NCI-H2227 (cell line): ENCODE data around the gene DIP2B.

ENCODE experiments used
- DNase-seq: peaks from one replicate; lab custom pipeline; 2025; ENCODE audit not compliant: unreplicated experiment; lab: John Stamatoyannopoulos, UW

Gene DIP2B, protein sequence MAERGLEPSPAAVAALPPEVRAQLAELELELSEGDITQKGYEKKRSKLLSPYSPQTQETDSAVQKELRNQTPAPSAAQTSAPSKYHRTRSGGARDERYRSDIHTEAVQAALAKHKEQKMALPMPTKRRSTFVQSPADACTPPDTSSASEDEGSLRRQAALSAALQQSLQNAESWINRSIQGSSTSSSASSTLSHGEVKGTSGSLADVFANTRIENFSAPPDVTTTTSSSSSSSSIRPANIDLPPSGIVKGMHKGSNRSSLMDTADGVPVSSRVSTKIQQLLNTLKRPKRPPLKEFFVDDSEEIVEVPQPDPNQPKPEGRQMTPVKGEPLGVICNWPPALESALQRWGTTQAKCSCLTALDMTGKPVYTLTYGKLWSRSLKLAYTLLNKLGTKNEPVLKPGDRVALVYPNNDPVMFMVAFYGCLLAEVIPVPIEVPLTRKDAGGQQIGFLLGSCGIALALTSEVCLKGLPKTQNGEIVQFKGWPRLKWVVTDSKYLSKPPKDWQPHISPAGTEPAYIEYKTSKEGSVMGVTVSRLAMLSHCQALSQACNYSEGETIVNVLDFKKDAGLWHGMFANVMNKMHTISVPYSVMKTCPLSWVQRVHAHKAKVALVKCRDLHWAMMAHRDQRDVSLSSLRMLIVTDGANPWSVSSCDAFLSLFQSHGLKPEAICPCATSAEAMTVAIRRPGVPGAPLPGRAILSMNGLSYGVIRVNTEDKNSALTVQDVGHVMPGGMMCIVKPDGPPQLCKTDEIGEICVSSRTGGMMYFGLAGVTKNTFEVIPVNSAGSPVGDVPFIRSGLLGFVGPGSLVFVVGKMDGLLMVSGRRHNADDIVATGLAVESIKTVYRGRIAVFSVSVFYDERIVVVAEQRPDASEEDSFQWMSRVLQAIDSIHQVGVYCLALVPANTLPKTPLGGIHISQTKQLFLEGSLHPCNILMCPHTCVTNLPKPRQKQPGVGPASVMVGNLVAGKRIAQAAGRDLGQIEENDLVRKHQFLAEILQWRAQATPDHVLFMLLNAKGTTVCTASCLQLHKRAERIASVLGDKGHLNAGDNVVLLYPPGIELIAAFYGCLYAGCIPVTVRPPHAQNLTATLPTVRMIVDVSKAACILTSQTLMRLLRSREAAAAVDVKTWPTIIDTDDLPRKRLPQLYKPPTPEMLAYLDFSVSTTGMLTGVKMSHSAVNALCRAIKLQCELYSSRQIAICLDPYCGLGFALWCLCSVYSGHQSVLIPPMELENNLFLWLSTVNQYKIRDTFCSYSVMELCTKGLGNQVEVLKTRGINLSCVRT (N-terminal part only)

DNA sequence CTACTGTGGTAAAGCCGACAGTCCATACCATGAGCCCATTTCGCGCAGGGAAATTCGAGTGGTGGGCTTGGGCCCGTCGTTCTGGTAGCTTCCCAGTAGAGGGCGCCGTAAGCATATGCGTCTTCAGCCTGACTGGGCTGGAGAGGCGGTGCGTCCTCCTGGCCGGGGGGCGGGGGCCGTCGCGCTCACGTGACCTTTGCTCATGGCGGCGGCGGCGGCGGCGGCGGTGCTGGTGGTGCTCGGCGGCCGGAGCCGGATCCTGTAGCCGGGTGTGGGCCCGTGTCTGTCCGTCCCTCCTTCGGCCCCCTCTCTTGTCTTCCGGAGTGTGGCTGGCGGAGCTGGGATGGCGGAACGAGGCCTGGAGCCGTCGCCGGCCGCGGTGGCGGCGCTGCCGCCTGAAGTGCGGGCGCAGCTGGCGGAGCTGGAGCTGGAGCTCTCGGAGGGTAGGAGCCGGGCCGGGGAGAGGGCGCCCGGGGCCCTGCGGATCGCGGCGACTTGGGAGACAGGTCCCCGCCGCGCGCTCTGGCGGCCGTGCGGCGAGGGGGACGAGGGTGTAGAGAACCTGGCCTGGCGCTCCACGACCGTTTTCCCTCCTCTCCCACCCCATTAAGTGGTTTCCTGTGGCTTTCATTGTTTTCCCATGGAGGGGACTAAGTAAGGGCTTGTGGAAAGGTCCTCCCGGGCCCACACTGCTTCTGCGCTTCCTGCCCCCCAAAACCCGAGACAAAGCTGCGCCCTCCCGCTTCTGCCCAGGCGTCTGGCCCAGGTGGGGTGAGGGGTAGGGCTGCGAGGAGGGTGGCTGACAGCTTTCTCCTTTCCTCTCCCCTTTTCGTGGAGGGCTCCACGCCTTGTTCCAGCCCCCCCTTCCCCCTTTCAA lies at the start of gene DIP2B:
Gene DIP2B (plus strand): TSS at position 188 of the 877 bp plus-strand sequence. CDS start 156 bp downstream, at position 344.
- DNase-seq: peak; percentile 92

DNA sequence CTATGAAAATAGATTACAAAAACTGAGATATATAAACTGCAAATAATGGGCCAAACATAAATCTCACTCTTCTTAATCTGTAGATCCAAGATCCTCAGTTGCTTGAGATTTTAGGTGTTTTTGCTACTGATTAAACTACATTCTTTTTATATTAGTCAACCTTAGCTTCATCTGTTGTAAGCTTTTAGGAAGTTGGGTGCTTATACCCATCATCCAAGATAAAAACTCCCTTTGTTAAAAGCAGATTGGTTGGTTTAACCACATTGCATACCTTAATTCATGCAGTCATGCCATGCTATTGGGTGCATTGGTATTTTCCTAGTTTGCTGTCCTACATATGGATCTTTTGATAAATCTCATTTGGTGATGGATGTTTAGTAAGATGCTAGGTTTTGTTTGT lies 46.2 kb upstream of the DIP2B start:
- no peak for DNase-seq

DNA sequence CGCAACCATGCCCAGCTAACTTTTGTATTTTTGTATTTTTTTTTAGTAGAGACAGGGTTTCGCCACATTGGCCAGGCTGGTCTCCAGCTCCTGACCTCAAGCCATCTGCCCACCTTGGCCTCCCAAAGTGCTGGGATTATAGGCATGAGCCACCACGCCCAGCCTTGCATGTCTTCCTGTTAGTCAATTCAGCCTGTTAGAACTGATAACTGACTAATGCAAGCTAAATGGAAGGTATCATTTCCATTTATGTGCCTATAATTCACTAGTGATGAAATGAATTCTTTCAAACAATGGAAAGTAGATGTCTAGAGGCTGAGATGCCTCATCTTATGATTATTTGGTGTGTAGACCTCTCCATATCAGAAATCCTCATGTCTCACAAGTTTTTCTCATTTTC lies 37.3 kb upstream of the DIP2B start:
- DNase-seq: no peak

DNA sequence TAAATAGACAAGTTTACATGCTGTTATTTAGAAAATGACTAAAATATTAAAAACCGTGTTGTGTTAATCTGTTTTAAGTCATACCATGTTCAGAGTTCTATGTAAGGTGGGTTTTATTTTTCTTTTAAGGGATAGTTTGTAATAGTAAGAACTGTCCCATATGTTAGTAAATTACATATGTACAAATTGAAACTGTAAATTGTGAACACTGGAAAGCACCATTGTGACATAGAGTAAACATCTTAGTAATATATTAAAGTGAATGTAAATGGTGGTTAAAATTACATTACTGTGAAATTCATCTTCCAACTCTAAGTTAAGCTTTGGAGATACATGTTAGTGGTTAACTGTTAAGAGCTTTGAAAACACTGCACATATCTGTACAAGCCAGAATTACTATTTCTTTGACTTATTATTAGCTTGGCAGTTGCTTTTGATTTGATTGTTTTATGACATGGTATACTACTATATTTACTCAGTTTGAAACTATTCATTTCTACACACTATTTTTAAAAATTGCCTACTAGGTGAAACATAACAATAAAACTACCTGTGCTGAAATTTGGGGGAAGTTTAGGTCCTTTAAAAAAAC lies 27.4 kb upstream of the DIP2B start:
- no peak for DNase-seq

DNA sequence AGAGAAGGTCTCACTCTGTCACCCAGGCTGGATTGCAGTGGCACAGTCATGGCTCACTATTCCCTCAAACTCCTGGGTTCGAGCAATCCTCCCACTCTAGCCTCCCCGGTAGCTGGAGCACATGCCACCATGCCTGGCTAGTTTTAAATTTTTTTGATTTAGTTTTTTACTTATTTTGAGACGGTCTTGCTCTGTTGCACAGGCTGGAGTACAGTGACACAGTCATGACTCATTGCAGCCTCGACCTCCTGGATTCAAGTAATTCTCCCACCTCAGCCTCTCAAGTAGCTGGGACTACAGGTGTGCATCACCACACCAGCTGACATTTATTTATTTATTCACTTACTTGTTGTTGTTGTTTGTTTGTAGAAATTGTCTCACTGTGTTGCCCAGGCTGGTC lies 22.2 kb upstream of the DIP2B start:
- DNase-seq: no peak

DNA sequence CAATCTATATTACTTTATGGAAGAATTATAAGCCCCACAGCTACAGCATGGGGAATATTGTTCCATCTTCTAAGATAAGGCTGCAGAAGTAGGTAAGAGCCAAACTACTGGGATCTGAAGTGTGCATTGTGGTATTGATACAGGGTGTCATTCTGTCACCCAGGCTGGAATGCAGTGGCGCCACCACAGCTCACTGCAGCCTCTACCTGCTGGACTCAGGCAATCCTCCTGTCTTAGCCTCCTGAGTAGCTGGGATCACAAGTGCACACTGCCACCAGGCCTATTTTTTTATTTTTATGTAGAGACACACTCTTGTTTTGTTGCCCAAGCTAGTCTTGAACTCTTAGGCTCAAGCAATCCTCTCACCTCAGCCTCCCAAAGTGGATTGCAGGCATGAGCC lies 21.3 kb upstream of the DIP2B start:
- DNase-seq: no peak

DNA sequence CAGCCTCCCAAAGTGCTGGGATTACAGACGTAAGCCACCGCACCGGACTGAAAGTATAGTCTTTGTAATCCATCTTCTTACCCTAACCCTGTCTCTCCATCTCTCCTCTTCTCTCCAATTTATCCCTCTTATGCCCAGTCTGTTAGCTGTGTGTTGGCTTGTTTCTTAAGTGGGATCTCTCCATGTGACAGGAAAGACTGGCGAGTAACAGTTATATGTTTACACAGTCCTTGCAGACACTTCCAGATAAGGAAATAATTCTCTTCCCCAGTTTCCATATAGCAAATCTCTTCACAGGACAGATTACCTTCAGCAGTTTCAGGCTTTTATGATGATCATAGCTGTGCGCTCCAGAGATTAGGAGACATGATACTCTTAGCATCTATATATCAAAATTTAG lies 16.0 kb upstream of the DIP2B start:
- no peak for DNase-seq

DNA sequence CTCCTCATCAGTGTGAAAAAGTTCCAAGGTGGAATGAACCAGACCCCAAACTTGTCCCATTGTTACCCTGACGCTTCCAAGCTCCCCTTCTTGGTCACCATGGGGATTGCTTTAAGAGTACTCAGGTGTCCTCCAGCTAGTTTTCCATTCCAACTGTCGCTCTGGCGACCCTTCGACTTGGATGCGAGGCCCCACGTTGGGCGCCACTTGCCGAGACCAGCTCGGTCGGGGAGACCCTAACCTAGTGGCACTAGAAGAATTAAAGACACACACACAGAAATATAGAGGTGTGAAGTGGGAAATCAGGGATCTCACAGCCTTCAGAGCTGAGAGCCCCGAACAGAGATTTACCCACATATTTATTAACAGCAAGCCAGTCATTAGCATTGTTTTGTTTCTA lies 6.7 kb upstream of the DIP2B start:
- peak; percentile 1 for DNase-seq

DNA sequence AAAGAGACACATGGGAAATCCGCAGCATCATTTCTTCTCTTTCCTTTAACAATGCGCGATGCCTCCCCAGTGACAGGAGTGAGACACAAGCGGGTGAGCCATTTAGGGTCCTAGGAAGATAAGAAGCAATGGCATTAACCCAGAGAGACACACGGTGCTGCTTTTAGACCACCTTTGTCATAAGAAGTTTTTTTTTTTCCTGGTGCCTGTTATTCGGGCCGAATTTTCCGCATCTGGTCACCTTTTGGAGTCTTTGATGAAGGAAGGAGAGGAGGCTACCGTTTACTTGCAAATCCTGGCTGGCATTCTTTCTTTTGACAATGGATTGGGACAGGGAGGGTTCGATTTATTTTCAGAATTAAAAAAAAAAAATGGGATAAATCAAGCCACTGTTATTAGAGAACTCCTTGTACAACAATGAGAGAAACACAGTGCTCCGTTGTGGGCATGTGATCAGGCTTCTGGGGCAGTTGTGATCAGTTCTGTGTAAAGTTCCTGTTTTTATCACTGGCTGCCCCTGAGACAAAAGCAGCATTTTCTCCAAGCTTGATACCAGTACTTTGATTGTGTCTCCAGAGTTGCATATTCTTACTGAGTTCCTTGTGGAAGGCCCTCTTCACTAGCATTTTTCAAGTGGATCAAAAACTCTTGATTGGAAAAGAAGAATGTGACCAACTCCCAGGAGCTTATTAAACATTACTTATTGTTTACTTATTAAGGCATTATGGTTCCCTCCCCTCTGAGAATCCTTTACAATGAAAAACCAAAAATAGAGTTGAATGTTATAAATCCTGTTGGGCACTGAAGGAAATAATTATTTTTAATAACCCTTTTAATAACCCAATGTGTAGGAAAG lies 1.1 kb downstream of the DIP2B start:
- DNase-seq: no peak

DNA sequence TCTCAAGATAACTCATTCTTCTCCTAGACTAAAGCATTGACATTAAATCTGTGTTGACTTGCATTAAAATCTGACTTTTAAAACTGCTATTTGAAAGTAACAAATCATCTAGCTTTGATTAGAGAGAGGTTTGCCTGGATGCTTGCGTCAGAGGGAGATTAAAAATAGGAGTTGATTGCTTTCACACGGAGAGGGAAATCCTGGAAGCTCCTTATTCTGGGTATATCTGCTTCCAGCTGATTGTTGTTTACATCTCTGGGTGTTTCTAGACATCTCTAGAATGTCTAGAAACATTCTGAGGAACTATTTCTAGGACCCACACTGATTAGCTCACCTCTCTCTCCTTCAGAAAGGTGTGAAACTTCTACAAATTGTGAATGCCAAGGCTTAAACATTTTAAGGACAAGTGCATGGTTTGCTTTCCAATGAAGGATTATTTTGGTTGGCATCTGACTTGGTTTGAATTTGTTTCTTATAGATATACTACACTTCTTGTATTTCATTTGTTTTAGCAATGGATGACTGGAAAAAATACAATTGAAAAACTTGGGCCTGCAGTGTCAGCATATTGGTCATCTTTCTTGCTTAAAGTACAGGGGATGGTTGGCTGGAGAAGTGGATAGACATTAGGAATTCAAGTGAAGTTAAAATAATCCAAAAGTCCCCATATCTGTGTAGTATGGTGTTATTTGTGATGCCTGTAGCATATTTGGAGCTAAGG lies 2.1 kb downstream of the DIP2B start:
- no peak for DNase-seq

DNA sequence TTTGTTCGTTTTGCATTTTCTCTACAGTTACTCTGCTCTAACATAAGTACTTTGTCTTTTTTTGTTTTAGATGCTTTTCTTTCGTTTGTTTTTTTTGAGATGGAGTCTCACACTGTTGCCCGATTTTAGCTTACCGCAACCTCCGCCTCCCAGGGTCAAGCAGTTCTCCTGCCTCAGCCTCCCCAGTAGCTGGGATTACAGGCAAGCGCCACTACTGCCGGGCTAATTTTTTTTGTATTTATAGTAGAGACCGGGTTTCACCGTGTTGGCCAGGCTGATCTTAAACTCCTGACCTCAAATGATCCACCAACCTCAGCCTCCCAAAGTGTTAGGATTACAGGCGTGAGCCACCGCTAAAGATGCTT lies 2.7 kb downstream of the DIP2B start:
- DNase-seq: no peak

DNA sequence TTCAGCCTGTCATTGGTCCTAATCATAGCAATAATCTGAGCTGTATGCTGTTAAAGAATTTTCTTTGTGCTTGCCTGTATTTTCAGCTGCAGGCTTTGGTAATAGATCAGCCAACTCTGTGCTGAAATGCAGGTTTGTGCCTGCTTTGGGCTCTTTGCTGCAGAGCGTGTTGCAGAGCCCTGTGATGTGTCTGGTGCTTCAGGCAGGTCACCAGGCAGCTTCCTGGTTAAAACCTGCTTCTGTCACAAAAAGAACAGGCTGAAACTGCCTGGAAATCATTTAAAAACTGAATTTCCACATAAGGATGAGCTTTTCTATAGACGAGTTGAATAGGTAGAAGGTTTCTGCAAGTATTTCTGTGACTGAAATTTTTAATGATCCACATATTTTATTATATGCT lies 3.1 kb downstream of the DIP2B start:
- DNase-seq: no peak

DNA sequence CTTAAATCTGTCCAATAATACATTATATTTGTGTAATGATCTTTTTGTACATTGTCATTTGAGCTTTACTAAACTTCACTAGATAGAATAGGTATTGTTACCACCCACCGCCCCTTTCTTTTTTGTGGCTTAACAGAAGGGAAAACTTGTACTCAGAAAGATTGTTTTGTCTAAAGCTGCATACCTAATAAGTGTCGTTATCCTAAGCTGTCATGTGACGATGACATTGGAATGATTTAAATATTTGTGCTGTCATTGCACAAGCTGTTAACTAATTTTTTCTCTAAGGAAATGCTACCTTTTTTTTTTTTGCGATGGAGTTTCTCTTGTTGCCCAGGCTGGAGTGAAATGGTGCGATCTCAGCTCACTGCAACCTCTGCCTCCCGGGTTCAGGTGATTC lies 3.6 kb downstream of the DIP2B start:
- DNase-seq: no peak

DNA sequence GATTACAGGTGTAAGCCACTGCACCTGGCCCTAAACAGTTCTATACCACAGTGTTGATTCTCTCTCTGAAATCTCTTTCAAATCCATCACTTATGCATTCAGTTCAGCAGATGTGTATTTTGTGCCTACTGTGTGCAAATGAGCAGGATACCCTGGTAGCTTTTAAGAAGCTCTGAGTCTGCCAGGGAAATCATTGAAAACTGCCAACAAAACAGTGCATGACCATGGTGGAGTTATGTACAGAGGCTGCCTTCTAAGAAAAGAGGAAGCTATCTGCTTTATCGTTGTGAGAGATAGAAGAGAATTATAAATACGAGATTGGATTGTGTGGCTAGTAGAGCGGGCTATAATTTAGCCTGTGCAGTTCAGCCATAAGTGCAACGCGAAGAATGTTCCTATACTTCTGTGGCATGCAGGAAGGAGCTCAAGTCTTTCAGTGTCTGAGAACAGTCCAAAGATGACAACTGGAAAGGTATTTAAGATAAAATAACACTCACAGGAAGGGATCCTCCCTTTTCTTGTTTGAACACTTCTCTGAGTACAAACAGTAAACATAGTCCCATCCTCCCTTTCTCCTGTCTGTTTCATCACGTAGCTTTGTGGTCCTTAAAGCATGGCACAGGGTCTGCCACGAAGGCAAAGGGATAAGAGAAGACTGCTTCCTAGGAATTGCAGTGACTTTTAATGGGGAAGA lies 4.3 kb downstream of the DIP2B start:
- DNase-seq: no peak

DNA sequence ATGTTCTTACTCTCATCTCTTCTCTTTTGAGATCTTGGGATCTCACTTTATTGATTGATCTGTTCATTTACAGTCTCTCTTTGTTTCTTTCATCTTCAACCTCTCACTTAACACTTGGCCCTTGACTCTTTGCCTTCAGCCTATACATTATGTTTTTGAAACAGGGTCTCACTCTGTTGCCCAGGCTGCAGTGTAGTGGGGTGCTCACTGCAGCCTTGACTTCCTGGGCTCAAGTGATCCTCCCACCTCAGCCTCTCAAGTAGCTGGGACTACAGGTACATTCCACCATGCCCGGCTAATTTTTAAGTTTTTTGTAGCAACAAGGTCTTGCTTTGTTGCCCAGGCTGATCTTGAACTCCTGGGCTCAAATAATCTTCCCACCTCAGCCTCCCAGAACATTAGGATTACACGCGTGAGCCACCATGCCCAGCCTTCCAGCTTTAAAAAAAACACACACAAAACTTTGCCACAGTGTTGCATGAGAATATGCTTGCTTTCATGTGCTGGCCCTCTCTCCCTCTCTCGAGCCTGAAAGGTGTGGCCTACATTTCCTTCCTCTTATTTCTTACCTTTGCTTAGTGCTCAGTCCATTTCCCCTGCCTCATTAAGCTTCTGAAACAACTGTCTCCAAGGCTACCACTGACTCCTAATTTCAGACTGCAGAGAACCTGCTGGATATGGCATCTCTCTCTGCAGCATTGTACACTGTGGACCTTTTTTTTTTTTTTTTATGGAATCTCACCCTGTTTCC lies 9.9 kb downstream of the DIP2B start:
- DNase-seq: no peak

DNA sequence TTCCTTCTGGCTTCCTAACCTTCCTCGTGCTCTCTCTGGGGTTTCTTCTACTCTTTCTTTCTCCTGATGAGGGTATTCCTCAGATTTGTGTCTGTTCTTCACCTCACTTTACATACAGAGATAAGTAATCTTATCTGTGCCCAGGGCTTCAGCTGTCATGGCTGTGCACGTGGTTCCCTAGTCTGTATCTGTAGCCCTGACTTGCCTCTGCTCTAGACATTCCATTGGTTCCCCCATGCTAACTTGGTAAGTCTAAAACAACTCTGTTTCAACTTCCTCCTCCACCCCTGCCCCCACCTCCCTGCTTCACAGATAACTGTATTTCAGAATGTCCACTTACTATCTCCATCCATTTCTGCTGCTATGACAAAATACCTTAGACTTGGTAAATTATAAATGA lies 10.8 kb downstream of the DIP2B start:
- no peak for DNase-seq

DNA sequence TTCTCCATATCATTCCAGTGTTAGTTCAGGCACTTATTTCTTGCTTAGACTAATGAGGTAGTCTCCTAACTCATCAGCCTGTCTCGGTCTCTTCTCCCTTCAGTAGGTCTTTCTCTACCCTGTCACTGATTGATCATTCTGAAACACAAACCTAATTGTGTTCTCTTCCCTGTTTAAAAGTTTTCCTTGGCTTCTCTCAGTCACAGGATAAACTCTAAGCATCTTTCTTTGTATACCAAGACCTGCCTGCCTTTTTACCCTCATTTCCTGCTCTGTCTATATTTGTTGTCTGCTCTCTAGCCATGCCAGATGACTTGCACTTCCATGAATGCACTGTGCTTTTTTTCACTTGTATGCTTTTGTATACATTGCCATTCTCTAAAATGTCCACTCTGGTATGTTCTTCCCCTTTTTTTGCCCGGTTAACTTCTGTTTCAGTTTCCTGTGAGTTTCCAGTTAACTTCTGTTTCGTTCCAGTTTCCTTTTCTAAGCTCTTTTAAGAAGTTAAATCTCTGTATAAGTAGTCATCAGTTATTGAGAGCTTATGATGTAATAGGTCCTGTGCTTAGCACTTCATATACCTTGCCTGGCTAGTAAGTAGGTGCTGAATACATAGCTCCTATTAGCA lies 12.8 kb downstream of the DIP2B start:
- no peak for DNase-seq
